Stimulated activated CD8-positive, alpha-beta memory T cell treated with anti-CD3 and anti-CD28 coated beads, Interleukin-15, amount 100 ng/mL, for 24 hours (primary cell): ENCODE measurements around the gene DNAH7.

Experiments used
- DNase-seq: peaks from one replicate; pipeline ENCODE4 v3.0.0-alpha.2; 2020; ENCODE audit warnings: low read depth

Gene DNAH7

GRCh38 chr2:196077821-196078220 is 9.2 kb upstream of the DNAH7 start:
- DNase-seq: no peak

- DNase-seq: no peak
These were observed 8.3 kb upstream of the DNAH7 start for GRCh38 chr2:196076778-196077568.

- no peak for DNase-seq
These were observed 6.6 kb upstream of the DNAH7 start for GRCh38 chr2:196075196-196075595.

- no peak for DNase-seq
These were observed 6.0 kb upstream of the DNAH7 start for GRCh38 chr2:196074631-196075030.

GRCh38 chr2:196073521-196073920 is 4.9 kb upstream of the DNAH7 start:
- no peak for DNase-seq

GRCh38 chr2:196067088-196067382 is 1.6 kb downstream of the DNAH7 start:
- no peak for DNase-seq

GRCh38 chr2:196066291-196067087 is 2.1 kb downstream of the DNAH7 start:
- no peak for DNase-seq

- no peak for DNase-seq
These were observed 4.9 kb downstream of the DNAH7 start for GRCh38 chr2:196063773-196064172.

- no peak for DNase-seq
These were observed 9.1 kb downstream of the DNAH7 start for GRCh38 chr2:196059491-196059960.

GRCh38 chr2:196054631-196055030 is 14.0 kb downstream of the DNAH7 start:
- no peak for DNase-seq

GRCh38 chr2:196046123-196046917 is 22.3 kb downstream of the DNAH7 start:
- DNase-seq: no peak

GRCh38 chr2:196041786-196042185 is 26.9 kb downstream of the DNAH7 start:
- DNase-seq: no peak

GRCh38 chr2:196040218-196040617 is 28.4 kb downstream of the DNAH7 start:
- DNase-seq: no peak

- no peak for DNase-seq
These were observed 32.2 kb downstream of the DNAH7 start for GRCh38 chr2:196036442-196036841.

GRCh38 chr2:196018037-196018436 is 50.6 kb downstream of the DNAH7 start:
- no peak for DNase-seq

GRCh38 chr2:196012314-196012713 is 56.3 kb downstream of the DNAH7 start:
- DNase-seq: no peak

- no peak for DNase-seq
These were observed 68.1 kb downstream of the DNAH7 start for GRCh38 chr2:196000551-196000950.

GRCh38 chr2:195998070-195998469 is 70.6 kb downstream of the DNAH7 start:
- DNase-seq: no peak

GRCh38 chr2:195995499-195995898 is 73.1 kb downstream of the DNAH7 start:
- no peak for DNase-seq

- no peak for DNase-seq
These were observed 75.0 kb downstream of the DNAH7 start for GRCh38 chr2:195993623-195994022.

- no peak for DNase-seq
These were observed 82.9 kb downstream of the DNAH7 start for GRCh38 chr2:195985741-195986140.

- no peak for DNase-seq
These were observed 83.5 kb downstream of the DNAH7 start for GRCh38 chr2:195984923-195985726.
